Thyroid gland (tissue), 4 donors: Measurements from ENCODE around the gene TUBD1. TPM values are rescaled to one million over a fixed set of nuclear protein-coding genes. Genes with fewer than 3 reads are reported as not detected.

ENCODE experiments used
- DNase-seq, 2 donors: peaks; one replicate each; pipeline ENCODE4 v3.0.0-alpha.2; 2019
- H3K27ac ChIP-seq, 3 donors: fragments of 200-600 bp; sonication (generic); 1 replicate in 2 of 3; 2 replicates in 1 of 3; pipeline ENCODE4 v1.5.1; 2016 to 2019; ENCODE audit warnings: mild to moderate bottlenecking in 1 of 3, moderate library complexity in 1 of 3
- H3K27me3 ChIP-seq: fragments of 200-600 bp; sonication (generic); one replicate; pipeline ENCODE4 v1.5.1; 2019
- H3K36me3 ChIP-seq, 2 donors: fragments of 200-600 bp; sonication (generic); one replicate each; pipeline ENCODE4 v1.5.1; 2016 to 2019
- H3K4me1 ChIP-seq, 2 donors: fragments of 200-600 bp; sonication (generic); one replicate each; pipeline ENCODE4 v1.5.1; 2017 to 2019
- H3K4me3 ChIP-seq, 3 donors: fragments of 200-600 bp; sonication (generic); replicated peaks in 1 of 3; 1 replicate in 2 of 3; 2 replicates in 1 of 3; pipeline ENCODE4 v1.5.1; 2016; ENCODE audit warnings: mild to moderate bottlenecking in 1 of 3
- H3K9me3 ChIP-seq: fragments of 200-600 bp; sonication (generic); one replicate; pipeline ENCODE4 v1.5.1; 2017
- CTCF ChIP-seq, 6 experiments: fragments of 200-600 bp in 3 of 6; fragments of 450-650 bp in 3 of 6; sonication (generic) in 3 of 6; IDR thresholded peaks; one replicate each; pipeline ENCODE4 v1.5.1; 2016 to 2019; ENCODE audit warnings: antibody characterized with exemption in 6 of 6, mild to moderate bottlenecking in 2 of 6, inconsistent platforms in 1 of 6, moderate library complexity in 1 of 6
- POLR2A ChIP-seq, 2 donors: fragments of 450-650 bp; IDR thresholded peaks; one replicate each; pipeline ENCODE4 v1.6.1; 2017; ENCODE audit warnings: antibody characterized with exemption in 2 of 2, mild to moderate bottlenecking in 2 of 2, moderate library complexity in 1 of 2
- WGBS, 2 donors: methylation state at CpG; one replicate each; pipeline ENCODE4 v1.1.5; 2017; 5-methylcytosine and 5-hydroxymethylcytosine counted together
- intact Hi-C: fragments of 100-400 bp; cut with DNase I; formaldehyde crosslinking; loops from one replicate; pipeline ENCODE4 v1.15.1; 2023
- total RNA-seq, 4 donors: library from RNA; depleted of rRNA; stranded (reverse); fragments of >200 nt; gene quantifications; one replicate each; pipeline ENCODE4 v1.2.3, GENCODE V29; 2016

TUBD1 gene
- total RNA-seq, 4 donors from 2014 or later = 11.2 to 28.4 (median 17.9) TPM

DNA sequence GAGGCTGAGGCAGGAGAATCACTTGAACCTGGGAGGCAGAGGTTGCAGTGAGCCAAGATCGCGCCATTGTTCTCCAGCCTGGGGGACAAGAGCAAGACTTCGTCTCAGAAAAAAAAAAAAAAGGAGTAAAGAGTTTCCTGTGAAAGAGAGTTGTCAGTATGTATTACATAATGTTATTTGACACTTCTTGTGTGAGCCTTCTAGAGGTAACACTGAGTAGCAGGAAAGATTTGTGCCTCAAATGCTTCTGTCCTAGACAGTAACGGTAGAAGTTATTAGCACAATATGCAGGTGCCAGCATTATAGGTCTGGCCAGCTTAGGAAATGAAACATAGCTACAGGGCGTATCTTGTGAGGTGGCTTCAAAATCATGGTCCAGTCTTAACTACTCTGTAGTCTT is 6.4 kb upstream of the TUBD1 start:
- Histone ChIP-seq H3K4me3 (no peak overlapping the region), H3K27me3 (no peaks in the 10 kb centered on the region), H3K4me1 (peaks cover 7 to 9% of the 10 kb centered on the region in 2 donors), H3K9me3 (no peaks in the 10 kb centered on the region), H3K27ac (no peak overlapping the region), H3K36me3 (no peaks in the 10 kb centered on the region)
- intact Hi-C loops = no loop called here
- TF ChIP-seq CTCF (IDR thresholded peaks at IDR 0.05) = peak in 1 of 6 experiments; percentile 34
- TF ChIP-seq POLR2A (IDR thresholded peaks at IDR 0.05) = no peak
- WGBS, 2 donors = 87 to 89% methylated on average over 5 of the region's 5 CpGs
- DNase-seq = no peak

- Histone ChIP-seq H3K4me3 (no peak overlapping the region), H3K36me3 (no peaks in the 10 kb centered on the region), H3K9me3 (no peaks in the 10 kb centered on the region), H3K27me3 (no peaks in the 10 kb centered on the region), H3K27ac (no peak overlapping the region), H3K4me1 (peaks cover 11 to 12% of the 10 kb centered on the region in 2 donors)
- no peak for TF ChIP-seq CTCF (IDR thresholded peaks at IDR 0.05)
- no peak for TF ChIP-seq POLR2A (IDR thresholded peaks at IDR 0.05)
- no peak for DNase-seq
- WGBS, 2 donors = 89% methylated on average over 4 of the region's 4 CpGs
- intact Hi-C loops = no loop called here
These were observed 4.3 kb upstream of the TUBD1 start for GRCh38 chr17:59897090-59897489.

- H3K4me3 ChIP-seq = peak overlapping the region; percentile 25 to 96 (median 87)
- H3K27me3 ChIP-seq = no peaks in the 10 kb centered on the region
- intact Hi-C loops = no loop called here
- 1% methylated on average over 11 of the region's 11 CpGs for WGBS, 2 donors
- H3K36me3 ChIP-seq = no peaks in the 10 kb centered on the region
- H3K27ac ChIP-seq = peak overlapping the region; percentile 89 to 92 (median 90)
- TF ChIP-seq CTCF (IDR thresholded peaks at IDR 0.05) (peak in 1 of 6 experiments; percentile 12), POLR2A (IDR thresholded peaks at IDR 0.05) (no peak)
- peaks cover 16 to 23% of the 10 kb centered on the region in 2 donors for H3K4me1 ChIP-seq
- H3K9me3 ChIP-seq = no peaks in the 10 kb centered on the region
- peak in 1 of 2 donors; percentile 37 for DNase-seq
These were observed 945 bp upstream of the TUBD1 start for GRCh38 chr17:59893676-59894100.

DNA sequence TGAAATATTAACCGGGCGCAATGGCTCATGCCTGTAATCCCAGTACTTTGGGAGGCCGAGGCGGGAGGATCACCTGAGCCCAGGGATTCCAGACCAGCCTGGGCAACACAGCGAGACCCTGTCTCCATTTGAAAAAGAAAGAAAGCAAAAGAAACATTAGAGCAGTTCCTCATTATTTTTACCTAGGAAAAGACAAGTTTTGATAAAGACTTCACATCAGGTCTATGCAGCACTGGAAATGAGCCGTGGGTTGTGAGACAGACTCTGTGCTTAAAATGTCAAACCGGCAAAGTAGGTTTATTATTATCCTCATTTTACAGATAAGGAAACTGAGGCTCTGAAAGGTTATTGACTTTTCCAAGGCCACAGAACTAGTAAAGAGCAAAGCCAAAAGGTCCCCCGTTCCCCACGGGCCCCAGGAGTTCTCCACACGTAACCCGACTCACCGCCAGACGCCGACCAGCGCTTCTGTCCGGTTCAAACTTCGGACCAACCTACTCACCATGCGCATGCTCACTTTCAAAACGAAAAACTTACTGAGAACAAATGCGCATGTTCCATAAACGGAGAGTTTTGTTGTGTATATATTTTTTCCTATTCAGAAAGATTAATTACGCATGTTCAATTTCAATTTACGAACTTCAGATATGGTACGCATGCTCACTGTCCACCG is 356 bp downstream of the TUBD1 start:
- no peaks in the 10 kb centered on the region for H3K9me3 ChIP-seq
- intact Hi-C loops = no loop called here
- H3K36me3 ChIP-seq = no peaks in the 10 kb centered on the region
- H3K27me3 ChIP-seq = no peaks in the 10 kb centered on the region
- TF ChIP-seq POLR2A (IDR thresholded peaks at IDR 0.05) (no peak), CTCF (IDR thresholded peaks at IDR 0.05) (peak in 3 of 6 experiments; percentile 8 to 13 (median 12))
- H3K4me3 ChIP-seq = peak overlapping the region in 2 of 3 donors; percentile 25 to 43
- no peak for DNase-seq
- H3K4me1 ChIP-seq = peaks cover 16 to 23% of the 10 kb centered on the region in 2 donors
- WGBS, 2 donors = 10 to 12% methylated on average over 25 of the region's 25 CpGs
- H3K27ac ChIP-seq = peak overlapping the region; percentile 9 to 75 (median 19)

- intact Hi-C loops = no loop called here
- no peak for TF ChIP-seq CTCF (IDR thresholded peaks at IDR 0.05)
- no peak for TF ChIP-seq POLR2A (IDR thresholded peaks at IDR 0.05)
- peaks cover 0 to 2% of the 10 kb centered on the region in 2 donors for H3K36me3 ChIP-seq
These were observed 2.0 kb downstream of the TUBD1 start for GRCh38 chr17:59890720-59891119.

More at GRCh38 chr17:59890720-59891119, 2.0 kb downstream of the TUBD1 start:
- Histone ChIP-seq H3K4me3 (no peak overlapping the region), H3K4me1 (peaks cover 16 to 23% of the 10 kb centered on the region in 2 donors), H3K9me3 (no peaks in the 10 kb centered on the region), H3K27me3 (no peaks in the 10 kb centered on the region), H3K27ac (no peak overlapping the region)
- DNase-seq = no peak
- 93 to 100% methylated on average over 2 of the region's 2 CpGs for WGBS, 2 donors
